ENCODE measurements around the gene TRPC4. TPM values are rescaled to one million over a fixed set of nuclear protein-coding genes. Genes with fewer than 3 reads are reported as not detected.

Gene TRPC4
- polyA plus RNA-seq, 3 donors, result not detected

- H2AFZ ChIP-seq (ENCODE audit: insufficient read depth, low read depth, low read length, poor library complexity, severe bottlenecking), result no peak overlapping the region
- H3K36me3 ChIP-seq (replicated peaks in 1 of 2; ENCODE audit: control insufficient read depth in 1 of 2, insufficient read depth in 2 of 2, low read length in 2 of 2), result no peaks in the 10 kb centered on the region
- Mint-ChIP-seq H3K4me1 (no peaks in the 10 kb centered on the region), H3K27me3 (ENCODE audit: low read depth in 3 of 3) (no peaks in the 10 kb centered on the region), H3K4me3 (no peak overlapping the region), H3K9me3 (no peaks in the 10 kb centered on the region), H3K27ac (peak overlapping the region in 1 of 7 donors; percentile 22), H3K36me3 (no peaks in the 10 kb centered on the region)
- H3K4me2 ChIP-seq (replicated peaks; ENCODE audit: extremely low read depth, low read length, poor library complexity, severe bottlenecking), result no peak overlapping the region
- H3K9me3 ChIP-seq (replicated peaks in 1 of 2; ENCODE audit: control insufficient read depth in 1 of 2, insufficient read depth in 1 of 2, low read length in 2 of 2), result no peaks in the 10 kb centered on the region
- no peak for TF ChIP-seq CTCF (IDR thresholded peaks at IDR 0.05)
- H3K27me3 ChIP-seq (ENCODE audit: control insufficient read depth in 2 of 2, insufficient read depth in 2 of 2, low read length in 2 of 2), result no peaks in the 10 kb centered on the region
- H3K27ac ChIP-seq (ENCODE audit: low read depth in 1 of 2, low read length in 2 of 2), result no peak overlapping the region
- H3K79me2 ChIP-seq (ENCODE audit: insufficient read depth, low read length), result no peaks in the 10 kb centered on the region
- H3K4me3 ChIP-seq (replicated peaks in 1 of 3; ENCODE audit: low read depth in 2 of 3, low read length in 3 of 3), result no peak overlapping the region
- no peak for DNase-seq
- H3K4me1 ChIP-seq (ENCODE audit: control insufficient read depth in 1 of 2, insufficient read depth in 2 of 2, low read length in 2 of 2), result no peaks in the 10 kb centered on the region
- no peak overlapping the region for H3K9ac ChIP-seq (ENCODE audit: insufficient read depth, low read length, poor library complexity, severe bottlenecking)
- no peaks in the 10 kb centered on the region for H4K20me1 ChIP-seq (ENCODE audit: insufficient read depth, low read length)
- intact Hi-C loops (cut with micrococcal nuclease), result no loop called here
- no CpG with 5 or more reads among the region's 2 CpGs for WGBS (ENCODE audit: insufficient coverage)
Measured at GRCh38 chr13:37613638-37614037, 255.9 kb downstream of the TRPC4 start.

- H3K36me3 ChIP-seq (replicated peaks in 1 of 2; ENCODE audit: control insufficient read depth in 1 of 2, insufficient read depth in 2 of 2, low read length in 2 of 2), result no peaks in the 10 kb centered on the region
- no peak for TF ChIP-seq CTCF (IDR thresholded peaks at IDR 0.05)
- no peak overlapping the region for H3K4me3 ChIP-seq (replicated peaks in 1 of 3; ENCODE audit: low read depth in 2 of 3, low read length in 3 of 3)
- H3K4me1 ChIP-seq (ENCODE audit: control insufficient read depth in 1 of 2, insufficient read depth in 2 of 2, low read length in 2 of 2), result no peaks in the 10 kb centered on the region
- H3K9me3 ChIP-seq (replicated peaks in 1 of 2; ENCODE audit: control insufficient read depth in 1 of 2, insufficient read depth in 1 of 2, low read length in 2 of 2), result no peaks in the 10 kb centered on the region
- no CpG with 5 or more reads among the region's 3 CpGs for WGBS (ENCODE audit: insufficient coverage)
- no peaks in the 10 kb centered on the region for H4K20me1 ChIP-seq (ENCODE audit: insufficient read depth, low read length)
- no peaks in the 10 kb centered on the region for H3K36me3 Mint-ChIP-seq
- H3K27me3 ChIP-seq (ENCODE audit: control insufficient read depth in 2 of 2, insufficient read depth in 2 of 2, low read length in 2 of 2), result no peaks in the 10 kb centered on the region
- H3K27ac Mint-ChIP-seq, result no peak overlapping the region
- no peaks in the 10 kb centered on the region for H3K27me3 Mint-ChIP-seq (ENCODE audit: low read depth in 3 of 3)
- no peaks in the 10 kb centered on the region for H3K4me1 Mint-ChIP-seq
- no peak overlapping the region for H2AFZ ChIP-seq (ENCODE audit: insufficient read depth, low read depth, low read length, poor library complexity, severe bottlenecking)
- no peak overlapping the region for H3K4me3 Mint-ChIP-seq
- H3K9ac ChIP-seq (ENCODE audit: insufficient read depth, low read length, poor library complexity, severe bottlenecking), result no peak overlapping the region
- H3K27ac ChIP-seq (ENCODE audit: low read depth in 1 of 2, low read length in 2 of 2), result no peak overlapping the region
- H3K79me2 ChIP-seq (ENCODE audit: insufficient read depth, low read length), result no peaks in the 10 kb centered on the region
- H3K4me2 ChIP-seq (replicated peaks; ENCODE audit: extremely low read depth, low read length, poor library complexity, severe bottlenecking), result no peak overlapping the region
- no peak for DNase-seq
- intact Hi-C loops (cut with micrococcal nuclease), result no loop called here
- H3K9me3 Mint-ChIP-seq, result no peaks in the 10 kb centered on the region
Measured at GRCh38 chr13:37613236-37613635, 256.3 kb downstream of the TRPC4 start.

Measured in CD14-positive monocyte (primary cell).